Activated CD8-positive, alpha-beta memory T cell treated with anti-CD3 and anti-CD28 coated beads for 1 hour (primary cell): ENCODE data around the gene TTLL4.

ENCODE experiments used
- DNase-seq, 2 donors: peaks; one replicate each; pipeline ENCODE4 v3.0.0-alpha.2; 2020; ENCODE audit warnings: low read depth in 1 of 2; ENCODE audit errors: extremely low read depth in 1 of 2

TTLL4 gene

DNA sequence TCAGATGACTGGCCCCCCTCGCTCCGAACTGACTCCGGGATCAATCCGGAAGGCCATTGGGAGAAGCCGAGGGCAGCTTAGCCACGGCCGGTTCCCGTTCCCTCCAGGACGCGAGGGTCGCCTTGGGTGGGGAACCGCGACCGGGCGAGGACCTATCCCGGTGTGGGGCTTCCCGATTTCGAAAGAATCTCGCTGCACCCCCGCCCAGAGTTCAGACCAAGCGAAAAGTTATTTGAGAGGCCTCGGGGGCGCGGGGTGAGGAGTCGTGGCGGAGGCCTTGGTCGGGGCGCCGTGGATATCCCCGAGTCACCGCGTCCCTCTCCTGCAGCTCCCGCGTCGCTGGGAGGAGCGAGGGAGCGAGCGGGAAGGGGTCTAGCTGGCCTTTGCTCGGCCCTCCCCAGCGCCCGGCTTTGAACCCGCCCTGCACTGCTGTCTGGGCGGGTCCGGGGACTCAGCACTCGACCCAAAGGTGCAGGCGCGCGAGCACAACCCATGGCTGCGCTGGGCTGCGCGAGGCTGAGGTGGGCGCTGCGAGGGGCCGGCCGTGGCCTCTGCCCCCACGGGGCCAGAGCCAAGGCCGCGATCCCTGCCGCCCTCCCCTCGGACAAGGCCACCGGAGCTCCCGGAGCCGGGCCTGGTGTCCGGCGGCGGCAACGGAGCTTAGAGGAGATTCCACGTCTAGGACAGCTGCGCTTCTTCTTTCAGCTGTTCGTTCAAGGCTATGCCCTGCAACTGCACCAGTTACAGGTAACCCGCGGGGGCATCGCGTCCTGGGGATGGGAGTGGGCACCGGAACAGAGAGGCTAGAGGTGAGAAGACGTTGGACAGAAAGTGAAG is 71.3 kb downstream of the TTLL4 start, which contains the start of gene CYP27A1:
TSS of gene CYP27A1 (plus strand) at position 457 of the 837 bp plus-strand sequence. CDS start at position 493, 36 bp downstream.
- no peak for DNase-seq

DNA sequence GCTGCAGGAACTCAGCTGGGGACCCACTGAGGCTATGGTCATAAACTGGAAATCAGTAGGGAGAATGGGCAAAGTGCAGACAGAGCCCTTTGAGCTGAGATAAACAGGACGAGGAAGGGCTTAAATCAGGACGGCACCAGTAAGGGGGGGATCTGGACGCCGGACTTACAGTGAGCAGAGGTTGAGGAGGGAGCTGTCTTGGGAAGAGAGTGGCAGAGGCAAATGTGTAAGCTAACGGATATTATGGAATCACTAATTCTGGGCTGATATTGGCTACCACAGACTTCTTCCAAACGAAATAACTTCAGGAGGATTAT is 71.9 kb downstream of the TTLL4 start:
- no peak for DNase-seq

DNA sequence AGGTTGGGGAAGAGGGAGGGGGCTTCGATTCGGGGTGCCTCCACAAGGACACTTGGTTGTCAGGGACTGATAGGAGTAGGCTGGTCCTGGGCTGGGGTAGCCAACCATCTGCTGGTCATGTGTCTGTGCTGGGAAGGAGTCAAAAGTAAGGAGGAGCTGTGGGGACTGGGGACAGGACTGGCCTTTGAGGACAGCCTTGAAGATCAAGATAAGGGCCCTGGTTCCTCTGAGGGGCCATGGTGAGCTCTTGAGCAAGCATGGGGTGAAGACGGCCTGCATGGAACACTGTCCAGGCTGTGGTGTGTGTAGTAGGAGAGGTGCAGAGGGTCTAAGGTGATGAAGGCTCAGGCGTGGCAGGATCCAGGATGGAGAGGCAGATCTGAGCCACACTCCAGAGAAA is 73.1 kb downstream of the TTLL4 start:
- no peak for DNase-seq

DNA sequence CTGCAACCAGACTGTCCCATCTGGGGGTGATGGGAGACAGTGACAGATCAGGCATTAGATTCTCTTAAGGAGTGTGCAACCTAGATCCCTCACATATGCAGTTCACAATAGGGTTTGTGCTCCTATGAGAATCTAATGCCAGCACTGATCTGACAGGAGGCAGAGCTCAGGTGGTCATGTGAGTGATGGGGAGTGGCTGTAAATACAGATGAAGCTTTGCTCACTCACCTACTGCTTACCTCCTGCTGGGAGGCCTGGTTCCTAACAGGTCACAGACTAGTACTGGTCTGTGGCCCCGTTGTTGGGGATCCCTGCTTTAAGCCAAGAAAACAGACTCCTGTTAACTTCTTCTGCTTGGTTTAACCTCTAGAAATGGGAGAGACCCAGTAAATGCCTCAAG is 74.5 kb downstream of the TTLL4 start:
- no peak for DNase-seq

DNA sequence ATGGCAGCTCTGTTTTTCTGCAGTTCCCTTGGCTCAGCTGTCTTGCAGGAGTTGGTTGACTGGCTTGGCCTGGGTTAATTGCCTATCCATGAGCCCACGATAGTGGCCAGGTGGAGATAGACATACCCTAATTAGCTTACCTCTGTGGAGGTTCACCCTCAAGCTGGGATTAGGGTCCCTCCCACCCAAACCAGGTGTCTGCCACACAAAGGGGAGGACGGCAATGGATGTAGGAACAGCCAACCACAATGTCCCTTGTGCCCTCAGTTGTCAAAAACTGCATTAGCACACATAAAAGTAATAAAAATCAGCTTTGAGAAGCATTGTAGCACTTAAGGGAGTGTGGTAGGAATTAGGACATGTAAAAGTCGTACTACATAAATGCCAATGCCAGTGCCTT is 75.5 kb downstream of the TTLL4 start:
- DNase-seq: no peak

DNA sequence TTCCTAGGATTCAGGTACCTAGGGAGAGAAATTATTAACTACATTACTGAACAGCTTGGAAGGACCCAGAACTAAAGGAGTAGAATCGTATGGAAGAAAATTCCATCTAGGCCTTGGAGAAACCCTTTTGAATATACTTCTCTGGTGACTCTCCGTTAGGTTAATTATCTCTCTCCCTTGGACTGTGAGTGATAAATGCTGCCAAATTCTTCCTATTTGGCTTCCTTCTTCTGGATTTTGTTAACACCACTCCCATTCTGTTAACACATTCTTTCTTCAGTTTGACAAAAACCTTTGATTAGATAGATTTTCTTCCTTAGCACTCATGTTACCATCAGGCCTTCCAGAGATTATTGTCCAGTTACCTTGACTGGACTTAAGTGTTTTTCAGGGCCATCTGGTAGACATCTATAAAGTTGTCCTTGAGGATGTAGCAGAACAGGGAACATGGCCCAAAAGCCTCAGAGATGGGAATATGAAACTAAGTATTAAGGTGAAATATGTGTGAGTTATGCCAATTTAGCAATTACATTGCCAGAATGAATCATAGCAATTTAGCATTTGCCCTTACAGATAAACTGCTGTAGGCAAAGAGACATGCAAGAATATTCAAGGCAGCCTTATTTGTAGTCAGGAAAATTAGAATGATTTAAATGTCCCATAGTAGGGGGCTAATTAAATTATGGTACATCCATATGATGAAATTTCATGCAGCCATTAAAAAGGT is 78.1 kb downstream of the TTLL4 start:
- DNase-seq: no peak

DNA sequence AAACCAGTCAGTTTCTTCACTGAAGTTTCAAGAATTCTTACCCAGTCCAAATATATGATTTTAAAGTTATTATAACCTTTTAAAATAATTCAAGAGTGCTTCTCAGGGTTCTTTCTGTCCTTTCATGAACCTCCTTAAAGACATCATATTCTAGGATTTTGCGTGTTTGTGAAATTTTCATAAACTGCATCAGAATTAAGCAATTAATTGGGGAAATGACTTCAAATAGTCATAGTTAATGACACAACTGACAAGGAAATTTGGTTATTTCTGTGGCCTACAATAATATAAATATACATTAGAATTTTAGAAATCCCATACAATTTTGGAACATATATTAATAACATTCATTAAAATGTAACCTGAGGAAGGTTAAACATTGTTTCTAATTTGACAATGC is 81.8 kb downstream of the TTLL4 start:
- no peak for DNase-seq

DNA sequence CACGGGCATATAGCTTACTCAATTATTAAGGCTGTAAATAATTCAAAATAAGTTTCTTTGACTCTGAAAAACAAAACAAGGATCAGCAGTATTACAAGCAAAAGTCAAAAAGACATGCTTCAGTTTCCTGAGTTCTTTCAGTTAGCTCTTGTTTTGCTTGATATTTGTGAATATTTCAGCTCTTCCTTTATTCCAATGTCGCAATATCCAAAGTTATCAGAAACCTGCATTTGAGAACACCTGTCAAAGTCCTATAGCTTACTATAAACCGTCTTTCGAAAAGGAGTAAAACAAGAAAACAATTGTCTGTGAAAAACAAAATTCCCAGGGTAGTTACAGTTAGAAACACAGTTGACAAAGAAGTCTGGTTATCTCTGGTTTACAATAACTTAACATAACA is 86.1 kb downstream of the TTLL4 start:
- no peak for DNase-seq

DNA sequence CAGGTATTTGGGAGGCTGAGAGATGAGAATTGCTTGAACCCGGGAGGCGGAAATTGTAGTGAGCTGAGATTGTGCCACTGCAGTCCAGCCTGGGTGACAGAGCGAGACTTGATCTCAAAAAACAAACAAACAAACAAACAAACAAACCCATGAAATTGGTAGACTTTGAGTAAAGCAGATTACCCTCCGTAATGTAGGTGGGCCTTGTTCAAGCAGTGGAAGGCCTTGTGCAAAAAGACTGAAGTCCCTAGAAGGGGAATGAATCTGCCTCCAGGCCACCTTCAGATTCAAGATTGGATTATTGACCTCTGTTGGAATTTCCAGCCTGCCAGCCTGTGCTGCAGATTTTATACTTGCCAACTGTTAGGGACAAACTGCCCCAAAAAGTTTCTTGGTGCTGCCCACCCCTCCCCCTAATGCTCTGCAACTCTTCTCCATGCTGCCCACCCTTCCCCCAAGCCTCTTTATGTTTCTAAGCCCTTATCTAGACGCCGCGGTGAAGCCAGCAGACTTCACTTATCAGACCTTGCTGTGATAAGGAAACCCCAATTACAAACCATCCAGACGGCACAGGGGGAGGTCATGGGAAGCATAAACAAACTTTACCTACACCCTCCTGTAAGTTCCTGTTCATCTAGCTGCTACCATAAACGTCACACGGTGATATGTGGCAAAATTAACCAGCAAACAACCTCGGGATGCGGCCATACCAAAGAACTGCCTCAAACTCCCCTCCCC is 88.3 kb downstream of the TTLL4 start:
- no peak for DNase-seq

DNA sequence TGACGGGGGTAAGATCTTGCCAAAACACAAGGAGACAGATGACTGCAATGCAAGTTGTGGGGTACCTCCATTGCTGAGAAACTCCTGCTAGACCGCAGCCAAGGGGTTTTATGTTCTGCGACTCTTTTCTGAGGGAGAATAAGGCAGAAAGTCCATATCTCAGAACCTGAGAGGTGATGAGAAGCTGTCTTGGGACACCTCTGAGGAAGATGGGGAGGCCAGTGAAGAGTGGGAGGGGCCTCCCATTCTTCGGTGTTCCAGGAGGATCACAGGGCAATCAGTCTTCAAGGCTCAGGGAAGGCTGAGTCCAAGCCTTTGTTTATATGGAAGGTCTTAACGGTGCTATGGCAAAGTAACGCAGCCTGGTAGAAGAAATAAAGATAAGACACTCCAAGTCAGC is 89.4 kb downstream of the TTLL4 start:
- no peak for DNase-seq

DNA sequence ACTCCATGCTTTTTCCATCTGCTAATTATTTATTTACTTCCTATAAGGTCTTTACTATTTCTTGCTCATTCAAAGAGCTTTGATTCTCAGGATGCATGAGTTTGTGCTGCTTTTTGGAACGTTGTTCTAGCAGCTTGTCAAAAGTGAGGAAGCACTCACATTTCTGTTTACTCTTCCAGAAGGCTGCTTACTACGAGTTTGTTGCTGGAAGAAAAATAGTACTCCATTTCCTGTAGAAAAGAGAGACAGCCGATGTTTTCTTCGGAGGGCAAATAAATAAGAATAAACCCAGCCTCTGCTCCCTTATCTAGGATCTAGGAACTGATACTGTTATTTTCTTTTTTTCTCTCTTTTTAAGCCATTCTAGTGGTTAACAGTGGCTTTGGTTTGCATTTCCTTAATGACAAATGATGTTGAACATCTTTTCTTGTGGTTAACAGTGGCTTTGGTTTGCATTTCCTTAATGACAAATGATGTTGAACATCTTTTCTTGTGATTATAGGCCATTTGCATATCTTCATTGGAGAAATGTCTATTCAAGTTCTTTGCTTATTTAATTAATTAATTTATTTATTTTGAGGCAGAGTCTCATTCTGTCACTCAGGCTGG is 91.9 kb downstream of the TTLL4 start:
- DNase-seq: no peak

DNA sequence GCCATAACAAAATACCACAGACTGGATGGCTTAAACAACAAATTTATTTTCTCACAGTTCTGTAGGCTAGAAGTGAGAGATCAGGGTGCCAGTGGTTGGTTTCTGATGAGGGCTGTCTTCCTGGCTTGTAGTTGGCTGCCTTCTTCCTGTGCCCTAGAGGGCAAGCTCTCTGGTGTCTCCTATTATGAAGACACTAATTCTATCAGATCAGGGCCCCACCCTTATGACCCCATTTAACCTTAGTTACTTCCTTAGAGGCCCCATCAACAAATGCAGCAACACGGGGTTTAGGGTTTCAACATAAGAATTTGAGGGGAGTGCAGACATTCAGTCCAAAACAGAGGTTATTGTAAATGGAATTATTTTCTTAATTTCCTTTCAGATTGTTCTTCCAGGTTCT is 94.2 kb downstream of the TTLL4 start:
- no peak for DNase-seq
